GM12878 (cell line): Measurements from ENCODE around the gene AGAP1. TPM values are rescaled to one million over a fixed set of nuclear protein-coding genes. Genes with fewer than 3 reads are reported as not detected.

Experiments used
- ATAC-seq: fragments of 200-7000 bp; cut with Tn5 transposase; 3 replicates; pipeline ENCODE4 v1.9.1; 2020; ENCODE audit warnings: mild to moderate bottlenecking, moderate library complexity
- BruUV-seq: library from RNA; stranded (reverse); fragments of 400-500 nt; replicated peaks from 2 replicates; lab custom pipeline; 2021; lab: Mats Ljungman, UMichigan
- CTCF ChIA-PET: fragments of 300-600 bp; sonication (Branson Sonifier 250); formaldehyde crosslinking; extraction: SDS; loops from one replicate; lab custom pipeline; 2021; ENCODE audit warnings: inconsistent platforms; lab: Yijun Ruan, JAX
- POLR2A ChIA-PET: fragments of 350-600 bp; formaldehyde crosslinking; extraction: SDS; loops from one replicate; lab custom pipeline; 2021; ENCODE audit warnings: inconsistent platforms; lab: Charles Lee
- RAD21 ChIA-PET: fragments of 300-600 bp; sonication (Branson Sonifier 250); formaldehyde crosslinking; loops from one replicate; lab custom pipeline; 2023; ENCODE audit warnings: antibody characterized with exemption; ENCODE audit not compliant: unreplicated experiment; lab: Charles Lee
- SMC1A ChIA-PET: fragments of 300-600 bp; sonication (Branson Sonifier 250); formaldehyde crosslinking; loops from one replicate; lab custom pipeline; 2023; ENCODE audit not compliant: unreplicated experiment, uncharacterized antibody; lab: Charles Lee
- DNase-seq: peaks from one replicate; pipeline ENCODE4 v3.0.0-alpha.2; 2011; ENCODE audit warnings: low read depth, low spot score
- FAIRE-seq: peaks from 3 replicates; lab custom pipeline; 2011; peaks lifted over from hg19 to GRCh38; lab: Jason Lieb, UNC
- H2AFZ ChIP-seq: 2 replicates; pipeline ENCODE4 v1.6.0; 2011; ENCODE audit warnings: low read depth, low read length, control low read depth; ENCODE audit not compliant: control insufficient read depth
- H3K27ac ChIP-seq: 2 replicates; pipeline ENCODE4 v1.5.1; 2011; ENCODE audit warnings: control low read depth; ENCODE audit not compliant: control insufficient read depth, insufficient read depth
- H3K27me3 ChIP-seq, 2 experiments: replicated peaks in 1 of 2; 2 replicates each; pipeline versions ENCODE4 v1.6.0 to v1.6.1; 2011; ENCODE audit warnings: low read length in 1 of 2; ENCODE audit not compliant: control insufficient read depth in 2 of 2, insufficient read depth in 2 of 2
- H3K36me3 ChIP-seq, 2 experiments: 2 replicates each; pipeline ENCODE4 v1.5.1; 2011; ENCODE audit warnings: low read length in 1 of 2; ENCODE audit not compliant: control insufficient read depth in 2 of 2, insufficient read depth in 2 of 2
- H3K4me1 ChIP-seq: 2 replicates; pipeline ENCODE4 v1.6.1; 2011; ENCODE audit warnings: mild to moderate bottlenecking, low read length, moderate library complexity, mixed read lengths; ENCODE audit not compliant: control insufficient read depth, insufficient read depth
- H3K4me2 ChIP-seq: 2 replicates; pipeline ENCODE4 v1.6.0; 2011; ENCODE audit warnings: control low read depth; ENCODE audit not compliant: control insufficient read depth, insufficient read depth
- H3K4me3 ChIP-seq: fragments of 200-600 bp; sonication (generic); 2 replicates; pipeline ENCODE4 v1.5.1; 2016
- H3K79me2 ChIP-seq: 2 replicates; pipeline ENCODE4 v1.6.0; 2011; ENCODE audit warnings: low read length; ENCODE audit not compliant: control insufficient read depth, insufficient read depth
- H3K9ac ChIP-seq: 2 replicates; pipeline ENCODE4 v1.8.0; 2011; ENCODE audit warnings: low read length, control low read depth, mixed read lengths; ENCODE audit not compliant: control insufficient read depth, insufficient read depth
- H3K9me3 ChIP-seq: replicated peaks from 3 replicates; pipeline ENCODE4 v1.5.1; 2011; ENCODE audit warnings: mild to moderate bottlenecking, low read length; ENCODE audit not compliant: control insufficient read depth, insufficient read depth
- H4K20me1 ChIP-seq: 2 replicates; pipeline ENCODE4 v1.6.0; 2011; ENCODE audit not compliant: control insufficient read depth, insufficient read depth
- CREM ChIP-seq: IDR thresholded peaks from 2 replicates; pipeline ENCODE4 v1.6.1; 2014; ENCODE audit warnings: antibody characterized with exemption, low read depth
- EED ChIP-seq: sonication (generic); IDR thresholded peaks from 2 replicates; pipeline ENCODE4 v1.6.1; 2016; ENCODE audit warnings: antibody characterized with exemption, low read depth
- EP300 ChIP-seq, 2 experiments: fragments of 150-350 bp in 1 of 2; IDR thresholded peaks; 2 replicates each; pipeline ENCODE4 v1.6.1; 2011 to 2012; ENCODE audit warnings: low read depth in 2 of 2, low read length in 2 of 2, borderline replicate concordance in 1 of 2, improper control_type of control experiment in 1 of 2, inconsistent platforms in 1 of 2; ENCODE audit not compliant: control insufficient read depth in 1 of 2
- ESRRA ChIP-seq: IDR thresholded peaks from 2 replicates; pipeline ENCODE4 v1.6.1; 2012; ENCODE audit warnings: mild to moderate bottlenecking, low read length, improper control_type of control experiment
- PAX8 ChIP-seq: fragments of 450-650 bp; IDR thresholded peaks from 2 replicates; pipeline ENCODE4 v1.6.1; 2017; ENCODE audit warnings: mild to moderate bottlenecking, moderate library complexity
- RB1 ChIP-seq: fragments of 450-650 bp; formaldehyde crosslinking; IDR thresholded peaks from 2 replicates; pipeline ENCODE4 v1.6.1; 2017; ENCODE audit warnings: mild to moderate bottlenecking, borderline replicate concordance
- SMARCA5 ChIP-seq: fragments of 450-650 bp; IDR thresholded peaks from 2 replicates; pipeline ENCODE4 v1.6.1; 2017; ENCODE audit warnings: mild to moderate bottlenecking
- STAT3 ChIP-seq: IDR thresholded peaks from 2 replicates; pipeline ENCODE4 v1.6.1; 2011; ENCODE audit warnings: low read depth, low read length, improper control_type of control experiment
- YBX1 ChIP-seq: fragments of 450-650 bp; IDR thresholded peaks from 2 replicates; pipeline ENCODE4 v1.6.1; 2016; ENCODE audit warnings: antibody characterized with exemption
- ZNF217 ChIP-seq: fragments of 450-650 bp; IDR thresholded peaks from 2 replicates; pipeline ENCODE4 v1.6.1; 2017; ENCODE audit warnings: antibody characterized with exemption, mild to moderate bottlenecking
- WGBS: methylation state at CpG from one replicate; pipeline ENCODE4 v1.1.6; 2016; ENCODE audit warnings: low lambda C conversion rate; ENCODE audit not compliant: insufficient replicate concordance, insufficient coverage; ENCODE audit errors: missing lambda C conversion rate; 5-methylcytosine and 5-hydroxymethylcytosine counted together
- in situ Hi-C: fragments of 300-500 bp; cut with MboI; formaldehyde crosslinking; loops from 9 replicates; pipeline ENCODE4 v1.14.3; 2018; ENCODE audit warnings: mixed read lengths
- intact Hi-C: fragments of 100-400 bp; cut with micrococcal nuclease; formaldehyde crosslinking; loops from one replicate; pipeline ENCODE4 v1.14.2; 2022; ENCODE audit not compliant: unreplicated experiment
- polyA plus RNA-seq, 11 experiments: library from polyadenylated mRNA; depleted of rRNA in 4 of 11; unstranded in 6 of 11; stranded (reverse) in 5 of 11; fragments of >200 nt; fragmentation: Nextera tagmentation in 4 of 11; fragmentation: Illumina TruSeq in 1 of 11; extraction: Ambion mirVana in 4 of 11; extraction: Trizol in 1 of 11; gene quantifications; 1 replicate in 1 of 11; 2 replicates in 10 of 11; pipeline versions ENCODE4 v1.2.1 to v1.2.3, GENCODE V29; 2011 to 2016; ENCODE audit warnings: inconsistent platforms in 2 of 11, missing spikeins in 2 of 11, low read depth in 1 of 11
- total RNA-seq, 4 experiments: library from RNA; depleted of rRNA in 3 of 4; stranded (reverse); fragments of >200 nt in 3 of 4; fragmentation: Illumina TruSeq in 1 of 4; extraction: Trizol in 1 of 4; gene quantifications; 2 replicates each; pipeline versions ENCODE4 v1.2.1 to v1.2.3, GENCODE V29; 2013 to 2021
- TF ChIP-seq, protein P1 (sequence below): fragments of 150-350 bp; IDR thresholded peaks from 2 replicates; pipeline ENCODE4 v1.6.1; 2014; ENCODE audit warnings: mild to moderate bottlenecking, low read depth, low read length

Gene AGAP1
- total and polyA plus RNA-seq, 10 of the 15 experiments (the other 5 are each of a cell fraction or from before 2014, with no cell fraction given): 0.05 to 0.15 (median 0.06) TPM; not detected in 7

DNA sequence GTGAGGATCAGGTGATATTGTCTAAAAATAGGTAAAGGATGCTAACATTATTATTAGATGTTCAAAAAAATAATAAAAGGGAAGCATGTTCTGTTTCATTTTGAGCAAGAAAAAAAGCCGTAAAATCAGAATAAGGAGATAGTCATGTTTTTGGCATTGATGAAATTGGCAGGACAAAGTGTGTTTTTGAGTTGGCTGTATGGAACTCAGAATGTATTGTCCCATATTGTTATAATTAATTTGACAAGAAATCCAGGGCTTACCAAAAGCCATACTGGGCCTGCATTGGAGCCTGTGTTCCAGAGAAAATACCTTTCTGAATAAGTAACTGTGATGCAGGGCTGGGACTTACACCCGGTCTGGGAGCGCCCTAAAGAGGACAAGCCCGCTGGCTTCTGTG lies 232.0 kb downstream of the AGAP1 start:
- no peak overlapping the region for H3K27ac ChIP-seq
- DNase-seq (no peak), ATAC-seq (no peak)
- H3K4me1 ChIP-seq: no peaks in the 10 kb centered on the region
- H3K27me3 ChIP-seq: peaks cover 2% of the 10 kb centered on the region in 2 experiments; a peak in 2 of 4 replicates
- in situ Hi-C loops: no loop called here
- no peaks in the 10 kb centered on the region for H3K9me3 ChIP-seq
- H3K4me2 ChIP-seq: no peak overlapping the region
- H3K9ac ChIP-seq: no peak overlapping the region
- RAD21 ChIA-PET: no interaction called here
- no peak for TF ChIP-seq PAX8
- TF ChIP-seq EP300 (IDR thresholded peaks at IDR 0.05; ENCODE audit: borderline replicate concordance in 1 of 2, control insufficient read depth in 1 of 2, low read depth in 2 of 2, low read length in 2 of 2): no peak
- TF ChIP-seq YBX1: no peak
- TF ChIP-seq, protein P1, sequence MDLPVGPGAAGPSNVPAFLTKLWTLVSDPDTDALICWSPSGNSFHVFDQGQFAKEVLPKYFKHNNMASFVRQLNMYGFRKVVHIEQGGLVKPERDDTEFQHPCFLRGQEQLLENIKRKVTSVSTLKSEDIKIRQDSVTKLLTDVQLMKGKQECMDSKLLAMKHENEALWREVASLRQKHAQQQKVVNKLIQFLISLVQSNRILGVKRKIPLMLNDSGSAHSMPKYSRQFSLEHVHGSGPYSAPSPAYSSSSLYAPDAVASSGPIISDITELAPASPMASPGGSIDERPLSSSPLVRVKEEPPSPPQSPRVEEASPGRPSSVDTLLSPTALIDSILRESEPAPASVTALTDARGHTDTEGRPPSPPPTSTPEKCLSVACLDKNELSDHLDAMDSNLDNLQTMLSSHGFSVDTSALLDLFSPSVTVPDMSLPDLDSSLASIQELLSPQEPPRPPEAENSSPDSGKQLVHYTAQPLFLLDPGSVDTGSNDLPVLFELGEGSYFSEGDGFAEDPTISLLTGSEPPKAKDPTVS: no peak
- TF ChIP-seq, all 136 proteins: peak for 0
- H2AFZ ChIP-seq: no peak overlapping the region
- 61% methylated on average over 4 of the region's 4 CpGs for WGBS
- SMC1A ChIA-PET: no interaction called here
- BruUV-seq: no TSS peak
- POLR2A ChIA-PET: no interaction called here
- no peaks in the 10 kb centered on the region for H3K36me3 ChIP-seq
- H3K4me3 ChIP-seq: no peak overlapping the region
- H3K79me2 ChIP-seq: no peaks in the 10 kb centered on the region
- CTCF ChIA-PET: interaction anchor here (0.6 kb wide), 1 partner anchor 1180 kb away, joined by 3 read pairs; no protein-coding TSS in a partner anchor
- intact Hi-C loops: no loop called here
- H4K20me1 ChIP-seq: no peaks in the 10 kb centered on the region
- FAIRE-seq: no peak

DNA sequence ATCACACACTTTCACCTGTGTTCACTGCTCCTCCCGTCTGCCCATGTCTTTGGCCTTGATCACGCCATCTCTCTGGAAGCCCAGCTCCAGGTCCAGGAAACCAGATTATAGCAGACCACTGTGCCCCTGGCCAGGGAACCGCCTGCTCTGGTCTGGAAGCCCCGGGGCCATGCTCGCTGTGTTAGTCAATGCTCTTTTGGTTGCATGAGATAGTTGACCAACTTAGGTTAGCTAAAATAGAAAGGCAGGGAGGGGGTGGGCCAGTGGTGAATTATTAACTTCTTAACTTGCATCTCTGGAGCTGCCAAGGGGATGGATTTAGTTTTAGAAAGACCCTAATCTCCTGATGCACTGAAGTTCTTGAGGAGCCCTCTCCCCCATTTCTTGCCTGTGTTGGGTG lies 232.7 kb downstream of the AGAP1 start:
- Histone ChIP-seq H3K27ac (no peak overlapping the region), H3K4me1 (no peaks in the 10 kb centered on the region), H3K9ac (no peak overlapping the region), H3K9me3 (no peaks in the 10 kb centered on the region), H2AFZ (no peak overlapping the region), H3K79me2 (no peaks in the 10 kb centered on the region), H3K27me3 (peaks cover 2% of the 10 kb centered on the region in 2 experiments; a peak in 2 of 4 replicates), H4K20me1 (no peaks in the 10 kb centered on the region), H3K4me3 (no peak overlapping the region), H3K4me2 (no peak overlapping the region), H3K36me3 (no peaks in the 10 kb centered on the region)
- FAIRE-seq (no peak), DNase-seq (no peak), ATAC-seq (no peak)
- CTCF ChIA-PET: interaction anchor here (1.9 kb wide), 1 partner anchor 20 kb away, joined by 5 read pairs; no protein-coding TSS in a partner anchor
- SMC1A ChIA-PET: no interaction called here
- in situ Hi-C loops (no loop called here), intact Hi-C loops (no loop called here)
- no TSS peak for BruUV-seq
- POLR2A ChIA-PET: no interaction called here
- WGBS: 9% methylated on average over 5 of the region's 5 CpGs
- TF ChIP-seq SMARCA5 (no peak), RB1 (no peak), STAT3 (no peak), ESRRA (no peak), CREM (no peak), ZNF217 (no peak), EED (no peak)
- RAD21 ChIA-PET: no interaction called here
